LNCaP clone FGC (cell line): ENCODE measurements around the gene BRI3BP.

Experiments used
- DNase-seq: peaks from one replicate; pipeline ENCODE4 v3.0.0-alpha.2; 2011; ENCODE audit warnings: low read depth
- H3K4me3 ChIP-seq: 2 replicates; pipeline ENCODE4 v1.5.1; 2011; ENCODE audit warnings: mild to moderate bottlenecking, low read depth, low read length, control low read depth
- TF ChIP-seq, protein P1 (sequence below): IDR thresholded peaks from 2 replicates; pipeline ENCODE4 v1.5.1; 2012; ENCODE audit warnings: mild to moderate bottlenecking; ENCODE audit not compliant: control insufficient read depth, insufficient read depth; ENCODE audit errors: extremely low read depth

Gene BRI3BP

DNA sequence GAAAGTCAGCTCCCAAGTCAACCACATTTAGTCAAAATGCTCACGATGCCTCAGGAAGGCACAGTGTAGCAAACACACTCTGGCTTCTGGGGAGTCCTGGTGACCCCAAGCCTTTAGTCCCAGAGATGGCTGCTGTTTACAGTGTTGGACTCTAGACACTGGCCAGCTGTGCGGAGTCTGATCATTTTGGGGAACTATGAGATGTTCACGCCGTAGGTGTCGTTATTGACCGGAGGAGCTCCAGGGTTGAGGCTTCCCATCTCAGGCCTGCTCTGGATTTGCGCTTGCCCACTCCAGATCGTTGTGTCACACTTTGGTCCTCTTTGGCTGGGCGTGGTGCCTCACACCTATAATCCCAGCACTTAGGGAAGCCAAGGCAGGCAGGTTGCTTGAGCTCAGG is 27.7 kb downstream of the BRI3BP start:
- no peak for DNase-seq
- H3K4me3 ChIP-seq: no peak overlapping the region
- TF ChIP-seq, protein P1, sequence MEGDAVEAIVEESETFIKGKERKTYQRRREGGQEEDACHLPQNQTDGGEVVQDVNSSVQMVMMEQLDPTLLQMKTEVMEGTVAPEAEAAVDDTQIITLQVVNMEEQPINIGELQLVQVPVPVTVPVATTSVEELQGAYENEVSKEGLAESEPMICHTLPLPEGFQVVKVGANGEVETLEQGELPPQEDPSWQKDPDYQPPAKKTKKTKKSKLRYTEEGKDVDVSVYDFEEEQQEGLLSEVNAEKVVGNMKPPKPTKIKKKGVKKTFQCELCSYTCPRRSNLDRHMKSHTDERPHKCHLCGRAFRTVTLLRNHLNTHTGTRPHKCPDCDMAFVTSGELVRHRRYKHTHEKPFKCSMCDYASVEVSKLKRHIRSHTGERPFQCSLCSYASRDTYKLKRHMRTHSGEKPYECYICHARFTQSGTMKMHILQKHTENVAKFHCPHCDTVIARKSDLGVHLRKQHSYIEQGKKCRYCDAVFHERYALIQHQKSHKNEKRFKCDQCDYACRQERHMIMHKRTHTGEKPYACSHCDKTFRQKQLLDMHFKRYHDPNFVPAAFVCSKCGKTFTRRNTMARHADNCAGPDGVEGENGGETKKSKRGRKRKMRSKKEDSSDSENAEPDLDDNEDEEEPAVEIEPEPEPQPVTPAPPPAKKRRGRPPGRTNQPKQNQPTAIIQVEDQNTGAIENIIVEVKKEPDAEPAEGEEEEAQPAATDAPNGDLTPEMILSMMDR: no peak

DNA sequence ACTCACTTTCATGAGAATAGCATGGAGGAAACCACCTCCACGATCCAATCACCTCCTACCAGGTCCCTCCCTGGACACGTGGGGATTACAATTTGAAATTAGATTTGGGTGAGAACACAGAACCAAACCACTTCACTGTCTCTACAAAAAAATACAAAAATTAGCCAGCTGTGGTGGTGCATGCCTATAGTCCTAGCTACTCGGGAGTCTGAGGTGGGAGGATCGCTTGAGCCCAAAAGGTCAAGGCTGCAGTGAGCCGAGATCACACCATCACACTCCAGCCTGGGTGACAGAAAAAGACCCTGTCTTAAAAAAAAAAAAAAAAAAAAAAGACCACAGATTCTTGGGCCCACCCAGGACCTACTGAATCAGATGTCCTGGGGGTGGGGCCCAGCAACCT is 28.3 kb downstream of the BRI3BP start:
- DNase-seq: no peak
- no peak overlapping the region for H3K4me3 ChIP-seq
- TF ChIP-seq, protein P1: no peak

DNA sequence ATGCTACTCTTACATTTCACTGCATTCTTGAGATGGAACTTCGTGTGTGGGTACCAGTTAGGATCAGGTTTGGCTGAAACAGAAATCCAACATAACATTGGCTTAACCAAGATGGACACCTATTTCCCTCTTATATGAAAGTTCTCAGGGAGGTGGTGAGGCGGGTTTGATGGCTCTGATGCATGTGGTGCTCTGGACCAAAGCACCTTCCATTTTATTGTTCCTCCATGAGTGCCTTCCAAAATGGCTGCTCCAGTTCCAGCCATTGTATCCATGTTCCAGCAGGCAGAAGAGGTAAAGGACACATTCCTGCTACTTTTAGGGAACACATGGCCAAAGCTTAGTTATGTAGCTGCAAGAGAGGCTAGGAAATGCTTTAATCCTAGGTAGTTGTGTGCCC is 29.6 kb downstream of the BRI3BP start:
- DNase-seq: no peak
- TF ChIP-seq, protein P1: no peak
- H3K4me3 ChIP-seq: no peak overlapping the region

DNA sequence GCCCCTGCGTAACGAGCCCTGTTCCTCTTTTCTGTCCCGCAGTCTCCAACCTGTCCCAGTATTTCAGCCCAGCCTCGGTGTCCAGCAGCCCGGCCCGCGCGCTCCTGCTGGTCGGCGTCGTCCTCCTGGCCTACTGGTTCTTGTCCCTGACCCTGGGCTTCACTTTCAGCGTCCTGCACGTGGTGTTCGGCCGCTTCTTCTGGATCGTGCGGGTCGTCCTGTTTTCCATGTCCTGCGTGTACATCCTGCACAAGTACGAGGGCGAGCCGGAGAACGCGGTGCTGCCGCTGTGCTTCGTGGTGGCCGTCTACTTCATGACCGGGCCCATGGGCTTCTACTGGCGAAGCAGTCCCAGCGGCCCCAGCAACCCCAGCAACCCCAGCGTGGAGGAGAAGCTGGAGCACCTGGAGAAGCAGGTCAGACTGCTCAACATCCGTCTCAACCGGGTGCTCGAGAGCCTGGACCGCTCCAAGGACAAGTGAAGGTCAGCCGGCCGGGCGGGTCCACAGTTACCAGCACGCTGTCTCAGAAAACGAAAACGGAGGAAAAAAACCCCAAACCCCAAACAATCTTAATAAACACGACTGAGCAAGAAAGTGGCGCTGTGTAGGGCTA is 31.6 kb downstream of the BRI3BP start:
- H3K4me3 ChIP-seq: no peak overlapping the region
- TF ChIP-seq, protein P1: no peak

DNA sequence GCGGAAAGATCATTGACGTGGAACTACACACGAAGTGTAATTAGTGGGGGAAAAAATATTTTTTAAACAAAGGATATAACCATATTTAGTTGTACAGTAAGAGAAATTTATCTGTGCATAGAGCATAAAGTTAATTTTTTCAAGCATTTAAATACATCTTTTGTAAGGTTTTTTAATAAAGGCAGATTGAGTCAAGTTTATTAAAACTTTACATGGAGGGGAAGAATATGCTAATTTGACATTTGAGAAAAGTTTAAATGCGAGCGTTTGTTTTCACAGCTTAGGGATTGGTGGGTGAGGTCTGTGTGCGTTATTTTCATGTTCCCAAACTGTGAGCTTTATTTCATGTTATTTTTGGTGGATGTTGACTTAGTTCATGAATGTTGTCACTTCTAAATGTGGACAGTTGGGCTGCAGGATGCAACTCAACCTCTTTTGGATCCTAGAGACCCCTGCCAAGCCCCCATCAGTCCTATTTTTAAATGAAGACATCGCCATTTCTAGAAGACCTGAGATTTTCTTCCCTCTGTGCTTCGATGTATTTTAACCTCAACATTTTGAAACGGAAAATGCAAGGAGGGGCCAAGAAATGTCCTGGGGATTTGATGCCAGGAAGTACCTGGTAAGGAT is 32.3 kb downstream of the BRI3BP start:
- no peak for DNase-seq
- H3K4me3 ChIP-seq: no peak overlapping the region
- TF ChIP-seq, protein P1: no peak

More for the DNA sequence above, 31.6 kb downstream of the BRI3BP start:
- no peak for DNase-seq

DNA sequence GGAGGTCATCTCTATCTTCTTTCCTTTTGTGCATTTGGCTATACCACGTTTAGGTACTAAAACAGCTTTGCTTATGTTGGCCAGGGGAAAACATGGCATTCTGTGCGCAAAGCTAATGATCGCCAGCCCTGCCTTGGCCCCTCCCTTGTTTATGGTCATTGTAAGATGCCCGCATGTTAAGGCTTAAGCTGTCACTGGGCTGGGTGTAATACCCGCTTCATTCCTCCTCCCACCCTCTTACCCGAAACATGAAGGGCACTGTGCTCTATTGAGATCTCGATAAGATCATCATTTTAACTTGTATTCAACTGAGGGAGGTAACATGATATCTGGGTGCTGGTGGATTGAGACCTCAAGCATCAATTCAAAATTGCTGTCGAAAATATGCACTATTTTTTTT is 34.7 kb downstream of the BRI3BP start:
- DNase-seq: no peak
- H3K4me3 ChIP-seq: no peak overlapping the region
- TF ChIP-seq, protein P1: no peak
